ENCODE measurements around the gene ARSD.
"Not testable (repeated sequence)": the region's sequence is repeated elsewhere in the genome, so short reads cannot be mapped to it uniquely, and the experiment has no call there.

Gene ARSD

GRCh38 chrX:2931155-2931554 is 2.0 kb upstream of the ARSD start:
- TF ChIP-seq CTCF (IDR thresholded peaks at IDR 0.05; ENCODE audit: low read depth, low read length): no peak
- DNase-seq (ENCODE audit: low read depth in 2 of 2): no peak
- H3K4me3 ChIP-seq (replicated peaks in 1 of 2; ENCODE audit: low read depth in 2 of 2, low read length in 2 of 2): no peak overlapping the region

- peak overlapping the region; percentile 65 to 75 for H3K4me3 ChIP-seq (replicated peaks in 1 of 2; ENCODE audit: low read depth in 2 of 2, low read length in 2 of 2)
- TF ChIP-seq CTCF (IDR thresholded peaks at IDR 0.05; ENCODE audit: low read depth, low read length): no peak
- DNase-seq (ENCODE audit: low read depth in 2 of 2): no peak
These were observed 952 bp downstream of the ARSD start for GRCh38 chrX:2928191-2928582.

- DNase-seq (ENCODE audit: low read depth in 2 of 2): no peak
- no peak for TF ChIP-seq CTCF (IDR thresholded peaks at IDR 0.05; ENCODE audit: low read depth, low read length)
- H3K4me3 ChIP-seq (replicated peaks in 1 of 2; ENCODE audit: low read depth in 2 of 2, low read length in 2 of 2): no peak overlapping the region
These were observed 2.4 kb downstream of the ARSD start for GRCh38 chrX:2926664-2927275.

- not testable (repeated sequence) for H3K4me3 ChIP-seq (replicated peaks in 1 of 2; ENCODE audit: low read depth in 2 of 2, low read length in 2 of 2); DNase-seq (ENCODE audit: low read depth in 2 of 2)
These were observed 2.9 kb downstream of the ARSD start for GRCh38 chrX:2926255-2926654.

- TF ChIP-seq CTCF (IDR thresholded peaks at IDR 0.05; ENCODE audit: low read depth, low read length): no peak
- DNase-seq (ENCODE audit: low read depth in 2 of 2): no peak
- no peak overlapping the region for H3K4me3 ChIP-seq (replicated peaks in 1 of 2; ENCODE audit: low read depth in 2 of 2, low read length in 2 of 2)
These were observed 5.0 kb downstream of the ARSD start for GRCh38 chrX:2924151-2924550.

GRCh38 chrX:2921750-2922149 is 7.4 kb downstream of the ARSD start:
- DNase-seq (ENCODE audit: low read depth in 2 of 2): no peak
- TF ChIP-seq CTCF (IDR thresholded peaks at IDR 0.05; ENCODE audit: low read depth, low read length): no peak
- no peak overlapping the region for H3K4me3 ChIP-seq (replicated peaks in 1 of 2; ENCODE audit: low read depth in 2 of 2, low read length in 2 of 2)

GRCh38 chrX:2921193-2921592 is 7.9 kb downstream of the ARSD start:
- no peak for DNase-seq (ENCODE audit: low read depth in 2 of 2)
- TF ChIP-seq CTCF (IDR thresholded peaks at IDR 0.05; ENCODE audit: low read depth, low read length): no peak
- no peak overlapping the region for H3K4me3 ChIP-seq (replicated peaks in 1 of 2; ENCODE audit: low read depth in 2 of 2, low read length in 2 of 2)
